KMS-11 (cell line): ENCODE measurements around the gene SCO1.

Experiments
- H2AFZ ChIP-seq: fragments of 200-600 bp; sonication (generic); 2 replicates; pipeline ENCODE4 v1.6.1; 2016; ENCODE audit warnings: antibody characterized with exemption, mixed run types, low read depth
- H3K27ac ChIP-seq: fragments of 200-600 bp; sonication (generic); 2 replicates; pipeline ENCODE4 v1.6.1; 2016; ENCODE audit warnings: mild to moderate bottlenecking, mixed run types
- H3K27me3 ChIP-seq: fragments of 200-600 bp; sonication (generic); 2 replicates; pipeline ENCODE4 v1.6.1; 2017; ENCODE audit warnings: mild to moderate bottlenecking, low read depth, mixed run types, moderate library complexity; ENCODE audit not compliant: insufficient read depth
- H3K36me3 ChIP-seq: fragments of 200-600 bp; sonication (generic); 2 replicates; pipeline ENCODE4 v1.6.1; 2017; ENCODE audit warnings: mild to moderate bottlenecking, mixed run types; ENCODE audit not compliant: insufficient read depth
- H3K4me1 ChIP-seq: fragments of 200-600 bp; sonication (generic); 2 replicates; pipeline ENCODE4 v1.6.1; 2016; ENCODE audit warnings: mild to moderate bottlenecking, low read depth, mixed run types; ENCODE audit not compliant: poor library complexity, severe bottlenecking
- H3K4me2 ChIP-seq: fragments of 200-600 bp; sonication (generic); 2 replicates; pipeline ENCODE4 v1.7.0; 2016; ENCODE audit warnings: mild to moderate bottlenecking, mixed run types
- H3K4me3 ChIP-seq: fragments of 200-600 bp; sonication (generic); IDR thresholded peaks from 2 replicates; pipeline ENCODE4 v1.6.1; 2017; ENCODE audit warnings: low read depth, low read length, mixed read lengths; ENCODE audit not compliant: insufficient read depth
- H3K79me2 ChIP-seq: fragments of 200-600 bp; sonication (generic); 2 replicates; pipeline ENCODE4 v1.6.1; 2016; ENCODE audit warnings: low read depth, mixed run types; ENCODE audit not compliant: insufficient read depth
- H3K9ac ChIP-seq: fragments of 200-600 bp; sonication (generic); 2 replicates; pipeline ENCODE4 v1.6.1; 2016; ENCODE audit warnings: mild to moderate bottlenecking, mixed run types
- H4K20me1 ChIP-seq: fragments of 200-600 bp; sonication (generic); 2 replicates; pipeline ENCODE4 v1.6.1; 2016; ENCODE audit warnings: mild to moderate bottlenecking, mixed run types; ENCODE audit not compliant: insufficient read depth
- CTCF ChIP-seq: fragments of 200-600 bp; sonication (generic); conservative IDR thresholded peaks from 2 replicates; pipeline ENCODE4 v1.6.1; 2017; ENCODE audit warnings: low read depth, mild to moderate bottlenecking, antibody characterized with exemption, low read length, moderate library complexity, mixed read lengths

The SCO1 gene

DNA sequence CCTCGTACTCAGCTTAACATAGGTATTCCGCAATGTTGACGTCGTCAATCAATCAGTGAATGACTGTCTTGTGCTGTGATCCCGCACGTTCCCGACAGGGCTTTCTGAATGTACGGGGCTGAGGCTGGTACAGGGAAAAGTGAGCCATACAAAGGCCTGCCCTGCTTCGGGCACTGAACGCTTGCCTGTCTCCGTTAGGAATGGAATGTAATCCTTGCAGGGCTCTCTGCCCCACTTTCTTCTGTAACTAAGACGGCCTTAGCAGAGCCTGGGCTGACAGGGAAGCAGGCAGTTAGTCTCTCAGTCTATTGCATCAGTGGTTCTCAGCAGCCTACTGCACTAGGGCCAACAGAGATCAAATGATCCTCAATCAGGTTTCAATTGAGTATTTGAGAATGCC is 24.0 kb downstream of the SCO1 start:
- H3K27ac ChIP-seq = no peak overlapping the region
- no peaks in the 10 kb centered on the region for H4K20me1 ChIP-seq
- no peaks in the 10 kb centered on the region for H3K4me1 ChIP-seq
- no peak overlapping the region for H3K4me3 ChIP-seq
- no peaks in the 10 kb centered on the region for H3K27me3 ChIP-seq
- no peak overlapping the region for H2AFZ ChIP-seq
- no peak overlapping the region for H3K9ac ChIP-seq
- no peak overlapping the region for H3K4me2 ChIP-seq
- TF ChIP-seq CTCF = no peak
- H3K79me2 ChIP-seq = no peaks in the 10 kb centered on the region
- no peaks in the 10 kb centered on the region for H3K36me3 ChIP-seq

- Histone ChIP-seq H3K4me2 (no peak overlapping the region), H3K27me3 (no peaks in the 10 kb centered on the region)
- no peak for TF ChIP-seq CTCF
Measured at GRCh38 chr17:10668775-10669174, 28.6 kb downstream of the SCO1 start.

DNA sequence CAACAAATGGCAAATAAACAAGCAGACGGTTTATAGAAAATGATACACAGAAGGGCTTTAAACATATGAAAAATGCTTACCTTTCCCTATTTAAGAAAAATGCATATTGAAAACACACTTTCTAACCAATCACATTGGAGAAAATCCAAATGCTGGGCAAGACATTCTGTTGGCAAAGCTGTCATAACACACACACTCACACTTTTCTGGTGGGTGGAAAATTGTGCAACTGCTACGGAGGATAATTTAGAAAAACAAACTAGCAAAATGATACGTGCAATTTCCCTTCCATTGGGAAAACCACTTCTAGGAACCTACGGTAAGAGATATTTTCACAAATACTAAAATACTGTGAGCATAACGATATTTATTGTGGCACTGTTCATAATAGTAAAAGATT is 30.4 kb downstream of the SCO1 start:
- no peak overlapping the region for H2AFZ ChIP-seq
- no peak for TF ChIP-seq CTCF
- H3K4me2 ChIP-seq = no peak overlapping the region
- H3K4me1 ChIP-seq = no peaks in the 10 kb centered on the region
- H3K27ac ChIP-seq = no peak overlapping the region
- H3K9ac ChIP-seq = no peak overlapping the region
- H3K27me3 ChIP-seq = no peaks in the 10 kb centered on the region
- H4K20me1 ChIP-seq = no peaks in the 10 kb centered on the region
- H3K4me3 ChIP-seq = no peak overlapping the region
- H3K36me3 ChIP-seq = no peaks in the 10 kb centered on the region
- H3K79me2 ChIP-seq = no peaks in the 10 kb centered on the region

More at GRCh38 chr17:10668775-10669174, 28.6 kb downstream of the SCO1 start:
- no peaks in the 10 kb centered on the region for H3K4me1 ChIP-seq
- no peak overlapping the region for H3K27ac ChIP-seq
- H3K79me2 ChIP-seq = no peaks in the 10 kb centered on the region
- H3K9ac ChIP-seq = no peak overlapping the region
- no peak overlapping the region for H3K4me3 ChIP-seq
- no peaks in the 10 kb centered on the region for H4K20me1 ChIP-seq
- no peak overlapping the region for H2AFZ ChIP-seq
- H3K36me3 ChIP-seq = no peaks in the 10 kb centered on the region

DNA sequence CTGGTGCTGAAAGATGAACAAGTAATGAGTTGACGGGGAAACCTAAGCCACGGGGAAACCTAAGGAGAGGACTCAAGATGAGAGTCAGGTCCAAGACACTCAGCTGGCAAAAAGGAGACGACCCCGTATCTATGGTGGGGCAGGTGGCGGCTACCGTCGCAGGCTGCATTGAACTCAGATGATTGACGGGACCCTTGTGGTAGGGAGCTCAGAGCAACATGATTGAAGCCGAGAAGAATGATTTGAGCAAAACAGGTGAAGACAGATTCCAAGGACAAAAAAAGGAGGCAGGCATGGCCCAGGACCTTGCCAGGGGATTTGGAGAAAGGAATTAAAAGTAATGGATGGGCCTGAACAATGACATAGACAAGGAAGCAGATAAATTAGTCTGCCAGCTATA is 32.8 kb downstream of the SCO1 start:
- no peaks in the 10 kb centered on the region for H3K36me3 ChIP-seq
- H4K20me1 ChIP-seq = no peaks in the 10 kb centered on the region
- H3K9ac ChIP-seq = no peak overlapping the region
- TF ChIP-seq CTCF = no peak
- H3K27me3 ChIP-seq = no peaks in the 10 kb centered on the region
- no peak overlapping the region for H3K4me3 ChIP-seq
- no peaks in the 10 kb centered on the region for H3K79me2 ChIP-seq
- no peak overlapping the region for H3K4me2 ChIP-seq
- no peak overlapping the region for H3K27ac ChIP-seq
- H2AFZ ChIP-seq = no peak overlapping the region
- no peaks in the 10 kb centered on the region for H3K4me1 ChIP-seq
